PC-3 (cell line): ENCODE results near the gene ASCC2. TPM values are rescaled to one million over a fixed set of nuclear protein-coding genes. Genes with fewer than 3 reads are reported as not detected.
"Not testable (repeated sequence)": the region's sequence is repeated elsewhere in the genome, so short reads cannot be mapped to it uniquely, and the experiment has no call there.

ENCODE experiments used
- ATAC-seq: fragments of 200-7000 bp; cut with Tn5 transposase; 2 replicates; pipeline ENCODE4 v1.9.1; 2020; ENCODE audit warnings: mild to moderate bottlenecking, moderate library complexity
- BruUV-seq: library from RNA; stranded (reverse); fragments of 400-500 nt; replicated peaks from 2 replicates; lab custom pipeline; 2021; lab: Mats Ljungman, UMichigan
- CTCF ChIA-PET: fragments of 300-600 bp; sonication (Branson Sonifier 250); formaldehyde crosslinking; loops from one replicate; lab custom pipeline; 2022; ENCODE audit warnings: antibody characterized with exemption; lab: Charles Lee
- POLR2A ChIA-PET: fragments of 300-600 bp; sonication (Branson Sonifier 250); formaldehyde crosslinking; loops from one replicate; lab custom pipeline; 2022; ENCODE audit warnings: antibody characterized with exemption; ENCODE audit not compliant: unreplicated experiment; lab: Charles Lee
- DNase-seq: peaks from one replicate; pipeline ENCODE4 v3.0.0-alpha.2; 2015
- H2AFZ ChIP-seq: fragments of 300-600 bp; sonication (generic); 2 replicates; pipeline ENCODE4 v1.6.0; 2016; ENCODE audit warnings: antibody characterized with exemption, low read length
- H3F3A ChIP-seq: fragments of 300-600 bp; sonication (generic); one replicate; pipeline ENCODE4 v1.6.0; 2017; ENCODE audit warnings: antibody characterized with exemption, low read length, control low read depth, mild to moderate bottlenecking; ENCODE audit not compliant: unreplicated experiment
- H3K27ac ChIP-seq: fragments of 300-600 bp; sonication (generic); 2 replicates; pipeline ENCODE4 v1.5.1; 2016; ENCODE audit warnings: mild to moderate bottlenecking, low read length
- H3K27me3 ChIP-seq: fragments of 300-600 bp; sonication (generic); 2 replicates; pipeline ENCODE4 v1.6.1; 2016; ENCODE audit warnings: low read length, mixed read lengths
- H3K36me3 ChIP-seq: fragments of 300-600 bp; sonication (generic); 2 replicates; pipeline ENCODE4 v1.6.1; 2016; ENCODE audit warnings: low read depth, mixed run types, low read length, mixed read lengths
- H3K4me1 ChIP-seq: fragments of 300-600 bp; sonication (generic); 2 replicates; pipeline ENCODE4 v1.5.1; 2016; ENCODE audit warnings: low read length; ENCODE audit not compliant: insufficient read depth
- H3K4me2 ChIP-seq: fragments of 300-600 bp; sonication (generic); 2 replicates; pipeline ENCODE4 v1.6.0; 2016; ENCODE audit warnings: low read length
- H3K4me3 ChIP-seq: fragments of 300-600 bp; sonication (generic); 2 replicates; pipeline ENCODE4 v1.5.1; 2016; ENCODE audit warnings: mild to moderate bottlenecking, low read length, mixed read lengths
- H3K79me2 ChIP-seq: fragments of 300-600 bp; sonication (generic); 2 replicates; pipeline ENCODE4 v1.6.1; 2017; ENCODE audit warnings: low read length, mixed read lengths
- H3K9ac ChIP-seq: fragments of 300-600 bp; sonication (generic); 2 replicates; pipeline ENCODE4 v1.6.0; 2016; ENCODE audit warnings: mild to moderate bottlenecking, low read length
- H3K9me2 ChIP-seq: fragments of 300-600 bp; sonication (generic); replicated peaks from 2 replicates; pipeline ENCODE4 v1.6.1; 2016; ENCODE audit warnings: mixed run types, low read length, mixed read lengths
- H3K9me3 ChIP-seq: fragments of 300-600 bp; sonication (generic); 2 replicates; pipeline ENCODE4 v1.6.1; 2016; ENCODE audit warnings: low read length, mixed read lengths
- H4K20me1 ChIP-seq: fragments of 300-600 bp; sonication (generic); 2 replicates; pipeline ENCODE4 v1.6.1; 2016; ENCODE audit warnings: low read length, mixed read lengths
- EZH2 ChIP-seq: fragments of 300-600 bp; sonication (generic); IDR thresholded peaks from one replicate; pipeline ENCODE4 v1.6.1; 2017; ENCODE audit warnings: antibody characterized with exemption, mild to moderate bottlenecking, low read length; ENCODE audit not compliant: unreplicated experiment
- EZH2phosphoT487 ChIP-seq: fragments of 300-600 bp; sonication (generic); IDR thresholded peaks from 2 replicates; pipeline ENCODE4 v1.6.1; 2018; ENCODE audit warnings: mild to moderate bottlenecking, antibody characterized with exemption, low read length, borderline replicate concordance
- intact Hi-C: fragments of 100-400 bp; cut with micrococcal nuclease; formaldehyde crosslinking; loops from 2 replicates; pipeline ENCODE4 v1.9.0; 2023
- total RNA-seq: library from RNA; depleted of rRNA; stranded (reverse); fragments of >200 nt; gene quantifications from 2 replicates; pipeline ENCODE4 v1.2.3, GENCODE V29; 2014
- TF ChIP-seq, protein P1 (sequence below): fragments of 300-600 bp; sonication (generic); conservative IDR thresholded peaks from 2 replicates; pipeline ENCODE4 v1.5.1; 2017; ENCODE audit warnings: antibody characterized with exemption, low read depth, mild to moderate bottlenecking, low read length

ASCC2 gene
- total RNA-seq, 1 experiment from 2014 or later: 37.0 TPM

GRCh38 chr22:29838599-29838956 lies 504 bp upstream of the ASCC2 start:
- TF ChIP-seq, protein P1, sequence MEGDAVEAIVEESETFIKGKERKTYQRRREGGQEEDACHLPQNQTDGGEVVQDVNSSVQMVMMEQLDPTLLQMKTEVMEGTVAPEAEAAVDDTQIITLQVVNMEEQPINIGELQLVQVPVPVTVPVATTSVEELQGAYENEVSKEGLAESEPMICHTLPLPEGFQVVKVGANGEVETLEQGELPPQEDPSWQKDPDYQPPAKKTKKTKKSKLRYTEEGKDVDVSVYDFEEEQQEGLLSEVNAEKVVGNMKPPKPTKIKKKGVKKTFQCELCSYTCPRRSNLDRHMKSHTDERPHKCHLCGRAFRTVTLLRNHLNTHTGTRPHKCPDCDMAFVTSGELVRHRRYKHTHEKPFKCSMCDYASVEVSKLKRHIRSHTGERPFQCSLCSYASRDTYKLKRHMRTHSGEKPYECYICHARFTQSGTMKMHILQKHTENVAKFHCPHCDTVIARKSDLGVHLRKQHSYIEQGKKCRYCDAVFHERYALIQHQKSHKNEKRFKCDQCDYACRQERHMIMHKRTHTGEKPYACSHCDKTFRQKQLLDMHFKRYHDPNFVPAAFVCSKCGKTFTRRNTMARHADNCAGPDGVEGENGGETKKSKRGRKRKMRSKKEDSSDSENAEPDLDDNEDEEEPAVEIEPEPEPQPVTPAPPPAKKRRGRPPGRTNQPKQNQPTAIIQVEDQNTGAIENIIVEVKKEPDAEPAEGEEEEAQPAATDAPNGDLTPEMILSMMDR: no peak
- TF ChIP-seq EZH2 (no peak), EZH2phosphoT487 (no peak)
- CTCF ChIA-PET: no interaction called here
- Histone ChIP-seq H4K20me1 (no peaks in the 10 kb centered on the region), H3K4me3 (peak overlapping the region; percentile 99), H3K79me2 (peaks cover 33% of the 10 kb centered on the region), H3K27ac (peak overlapping the region; percentile 54), H3F3A (peaks cover 8% of the 10 kb centered on the region), H2AFZ (peak overlapping the region; percentile 80), H3K36me3 (no peaks in the 10 kb centered on the region), H3K9me3 (no peaks in the 10 kb centered on the region), H3K27me3 (no peaks in the 10 kb centered on the region), H3K4me1 (peaks cover 42% of the 10 kb centered on the region), H3K4me2 (peak overlapping the region; percentile 99), H3K9ac (peak overlapping the region; percentile 88), H3K9me2 (no peaks in the 10 kb centered on the region)
- intact Hi-C loops: loop anchor here (10.0 kb wide), 1 partner anchor 64 kb away; no protein-coding TSS in a partner anchor
- TSS peak; percentile 82 for BruUV-seq
- POLR2A ChIA-PET: no interaction called here
- ATAC-seq: no peak
- no peak for DNase-seq

- CTCF ChIA-PET: interaction anchor here (0.7 kb wide), 1 partner anchor 139 kb away, joined by 3 read pairs; no protein-coding TSS in a partner anchor
- Histone ChIP-seq H3K4me1 (peaks cover 28% of the 10 kb centered on the region), H3K79me2 (peaks cover 33% of the 10 kb centered on the region), H3K4me2 (peak overlapping the region; percentile 99), H3K4me3 (peak overlapping the region; percentile 99)
- DNase-seq, BruUV-seq, H3K9me3 ChIP-seq, H3K9ac ChIP-seq, H4K20me1 ChIP-seq, H3K9me2 ChIP-seq, POLR2A ChIA-PET, H2AFZ ChIP-seq, H3K36me3 ChIP-seq, H3K27ac ChIP-seq, H3F3A ChIP-seq, H3K27me3 ChIP-seq, ATAC-seq: not testable (repeated sequence)
- intact Hi-C loops: loop anchor here (10.0 kb wide), 1 partner anchor 62 kb away; no protein-coding TSS in a partner anchor
Measured at GRCh38 chr22:29836791-29837370, 1.2 kb downstream of the ASCC2 start.

DNA sequence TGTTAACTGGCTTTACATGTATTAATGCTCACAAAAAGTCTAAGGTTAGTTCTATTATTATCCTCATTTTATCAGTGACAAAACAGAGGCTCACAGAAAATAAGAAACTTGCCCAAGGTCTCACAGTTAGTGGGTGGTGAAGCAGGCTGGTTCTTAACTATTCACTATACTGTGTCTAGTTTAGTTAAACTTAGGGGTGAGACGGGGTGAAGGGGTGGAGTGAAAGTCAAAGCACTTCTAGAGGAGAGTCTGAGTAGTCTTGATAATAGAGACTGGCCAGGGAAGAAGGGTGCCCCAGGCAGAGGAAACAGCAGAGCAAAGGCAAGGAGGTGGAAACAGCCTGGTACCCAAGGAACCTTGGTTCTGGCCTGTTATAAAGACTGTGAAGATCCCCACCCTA lies 4.0 kb downstream of the ASCC2 start:
- Histone ChIP-seq H3K9me3 (no peaks in the 10 kb centered on the region), H3K4me1 (peaks cover 34% of the 10 kb centered on the region), H3K79me2 (peaks cover 33% of the 10 kb centered on the region), H3K27ac (no peak overlapping the region), H3K9ac (no peak overlapping the region), H3F3A (peaks cover 3% of the 10 kb centered on the region), H3K36me3 (no peaks in the 10 kb centered on the region; the same call in 1 of the 2 replicates), H3K27me3 (no peaks in the 10 kb centered on the region), H3K4me2 (no peak overlapping the region), H3K9me2 (no peaks in the 10 kb centered on the region), H2AFZ (no peak overlapping the region), H4K20me1 (no peaks in the 10 kb centered on the region), H3K4me3 (no peak overlapping the region)
- no peak for ATAC-seq
- ChIA-PET CTCF (no interaction called here), POLR2A (no interaction called here)
- TF ChIP-seq EZH2: no peak
- TF ChIP-seq, protein P1: no peak
- no peak for TF ChIP-seq EZH2phosphoT487
- BruUV-seq: no TSS peak
- intact Hi-C loops: loop anchor here (10.0 kb wide), 1 partner anchor 59 kb away; no protein-coding TSS in a partner anchor
- no peak for DNase-seq
